Suprapubic skin (tissue), 4 donors: ENCODE measurements around the gene CEBPB.

ENCODE experiments used
- CTCF ChIP-seq, 2 donors: fragments of 200-600 bp in 1 of 2; fragments of 450-650 bp in 1 of 2; sonication (generic) in 1 of 2; IDR thresholded peaks; one replicate each; pipeline ENCODE4 v1.5.1; 2016 to 2019; ENCODE audit warnings: antibody characterized with exemption in 2 of 2, mild to moderate bottlenecking in 1 of 2, moderate library complexity in 1 of 2
- EP300 ChIP-seq: sonication (generic); formaldehyde crosslinking; IDR thresholded peaks from one replicate; pipeline ENCODE4 v1.6.1; 2017; ENCODE audit warnings: antibody characterized with exemption
- POLR2A ChIP-seq, 2 donors: fragments of 450-650 bp; IDR thresholded peaks; one replicate each; pipeline ENCODE4 v1.6.1; 2017; ENCODE audit warnings: antibody characterized with exemption in 2 of 2, mild to moderate bottlenecking in 2 of 2, moderate library complexity in 2 of 2
- POLR2AphosphoS5 ChIP-seq, 3 donors: sonication (generic); formaldehyde crosslinking; IDR thresholded peaks; one replicate each; pipeline ENCODE4 v1.6.1; 2017; ENCODE audit warnings: antibody characterized with exemption in 3 of 3

- TF ChIP-seq CTCF (IDR thresholded peaks at IDR 0.05) (no peak), POLR2A (IDR thresholded peaks at IDR 0.05) (no peak), EP300 (no peak), POLR2AphosphoS5 (IDR thresholded peaks at IDR 0.05) (no peak)
Observed at GRCh38 chr20:50193836-50194421, 3.3 kb downstream of the CEBPB start.
